Forelimb muscle (tissue), 1 donor: ENCODE results near the gene RALA. TPM values are rescaled to one million over a fixed set of nuclear protein-coding genes. Genes with fewer than 3 reads are reported as not detected.
A peak's percentile ranks its signal among the peaks of the same experiment; 100 is the strongest.
"Not testable (repeated sequence)": the region's sequence is repeated elsewhere in the genome, so short reads cannot be mapped to it uniquely, and the experiment has no call there.

Experiments
- DNase-seq: peaks from one replicate; pipeline ENCODE4 v3.0.0-alpha.2; 2013; ENCODE audit warnings: low read depth
- polyA plus RNA-seq: library from polyadenylated mRNA; unstranded; fragments of 120-200 nt; gene quantifications from one replicate; pipeline ENCODE4 v1.2.1, GENCODE V29; 2013; ENCODE audit not compliant: insufficient read length

Gene RALA
- polyA plus RNA-seq, 1 donor: 43.6 TPM

DNA sequence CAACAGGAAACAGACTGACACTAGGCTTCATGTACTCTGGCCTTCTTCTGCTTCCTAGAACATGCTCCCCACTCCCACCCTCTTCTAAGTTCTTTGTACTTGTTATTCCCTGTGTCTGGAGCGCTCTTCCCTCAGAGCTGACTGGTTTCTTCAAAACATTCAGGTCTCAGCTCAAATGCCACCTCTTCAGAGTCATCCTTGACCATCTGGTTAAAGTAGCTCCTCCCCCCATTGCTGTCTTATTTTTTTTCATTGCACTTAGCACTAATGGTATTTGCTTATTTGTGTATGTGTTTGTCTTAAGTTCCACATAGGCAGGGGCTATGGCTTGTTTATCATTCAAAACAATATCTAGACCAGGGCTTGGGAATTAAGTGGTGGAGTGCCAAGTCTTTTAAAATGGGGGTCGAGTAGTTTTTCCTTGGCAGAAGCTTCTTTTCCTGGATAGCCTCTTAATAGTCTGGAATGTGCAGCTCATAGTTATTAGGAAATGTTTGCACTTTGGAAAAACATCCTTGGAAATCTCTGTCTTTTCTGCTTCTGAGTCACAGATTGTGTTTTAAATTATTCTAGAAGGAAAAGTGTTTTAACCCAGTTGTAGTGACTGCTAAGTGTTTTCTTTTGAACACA, 60.0 kb downstream of the RALA start:
- no peak for DNase-seq

DNA sequence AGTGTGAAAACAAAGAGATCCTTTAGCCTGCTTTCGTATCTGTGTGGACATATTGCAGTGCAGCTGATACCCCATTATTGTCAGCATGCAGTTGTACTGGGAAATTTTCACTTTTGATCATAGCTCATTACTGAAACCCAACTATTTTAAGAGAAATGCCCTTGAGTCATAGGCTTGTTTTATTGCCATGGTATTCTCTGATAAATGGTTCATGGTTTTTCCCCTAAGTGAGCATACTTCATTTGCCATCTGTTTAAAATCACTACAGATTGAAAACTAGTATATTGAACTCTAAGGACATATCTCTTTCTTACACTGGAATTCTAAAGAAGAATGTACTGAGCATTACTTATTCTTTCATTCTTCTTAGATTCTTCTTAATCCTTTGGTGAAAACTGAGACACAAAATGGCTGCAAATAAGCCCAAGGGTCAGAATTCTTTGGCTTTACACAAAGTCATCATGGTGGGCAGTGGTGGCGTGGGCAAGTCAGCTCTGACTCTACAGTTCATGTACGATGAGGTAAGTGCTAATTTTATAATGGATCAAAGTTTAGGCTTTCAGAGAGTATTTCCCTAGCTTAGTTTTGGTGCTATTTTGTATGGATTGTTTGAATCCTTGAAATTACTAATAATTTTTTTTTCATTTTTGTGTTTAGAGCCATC, 63.0 kb downstream of the RALA start:
- no peak for DNase-seq

DNA sequence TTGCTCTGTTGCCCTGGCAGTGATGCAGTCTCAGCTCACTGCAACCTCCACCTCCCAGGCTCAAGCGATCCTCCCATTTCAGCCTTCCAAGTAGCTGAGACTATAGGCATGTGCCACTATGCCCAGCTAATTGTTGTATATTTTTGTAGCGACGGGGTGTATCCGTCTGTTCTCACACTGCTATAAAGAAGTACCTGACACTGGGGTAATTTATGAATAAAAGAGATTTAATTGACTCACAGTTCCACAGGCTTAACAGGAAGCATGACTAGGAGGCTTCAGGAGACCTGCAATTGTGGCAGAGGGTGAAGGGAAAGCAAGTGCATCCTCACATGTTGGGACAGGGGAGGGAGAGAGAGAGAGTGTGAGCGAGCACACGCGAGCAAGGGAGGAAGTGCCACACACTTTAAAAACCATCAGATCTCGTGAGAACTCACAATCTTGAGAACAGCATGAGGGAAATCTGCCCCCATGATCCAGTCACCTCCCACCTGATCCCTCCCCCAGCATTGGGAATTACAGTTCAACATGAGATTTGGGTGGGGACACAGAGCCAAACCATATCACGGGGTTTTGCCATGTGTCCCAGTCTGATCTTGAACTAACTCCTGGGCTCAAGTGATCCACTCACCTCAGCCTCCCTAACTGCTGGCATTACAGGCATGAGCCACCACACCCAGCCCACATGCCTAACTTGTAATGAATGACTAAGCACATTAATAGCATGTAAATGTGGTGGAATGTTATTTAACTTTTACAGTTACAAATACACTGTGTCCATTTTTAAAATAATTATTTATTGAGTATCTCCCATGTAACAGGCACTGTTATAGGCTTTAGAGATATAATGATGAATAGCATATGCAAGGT, 65.5 kb downstream of the RALA start:
- DNase-seq: no peak

DNA sequence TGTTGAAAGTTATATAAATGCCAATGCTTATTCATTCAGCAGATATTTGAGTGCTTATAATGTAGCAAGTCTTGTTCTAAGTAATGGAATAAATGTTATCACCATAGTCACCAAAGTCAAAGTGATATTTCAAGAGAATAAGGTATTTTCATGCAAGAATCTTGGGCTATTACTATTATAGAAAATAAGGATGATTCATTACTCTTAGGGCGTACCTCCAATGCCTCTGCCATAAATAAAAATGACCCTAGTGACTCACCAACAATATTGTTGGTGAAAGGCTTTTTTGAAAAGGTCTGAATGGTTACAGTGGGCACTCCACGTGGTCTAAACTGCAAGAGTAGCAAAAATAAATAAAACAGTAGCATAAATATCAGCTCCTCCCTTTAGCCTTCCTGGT, 68.4 kb downstream of the RALA start:
- no peak for DNase-seq

DNA sequence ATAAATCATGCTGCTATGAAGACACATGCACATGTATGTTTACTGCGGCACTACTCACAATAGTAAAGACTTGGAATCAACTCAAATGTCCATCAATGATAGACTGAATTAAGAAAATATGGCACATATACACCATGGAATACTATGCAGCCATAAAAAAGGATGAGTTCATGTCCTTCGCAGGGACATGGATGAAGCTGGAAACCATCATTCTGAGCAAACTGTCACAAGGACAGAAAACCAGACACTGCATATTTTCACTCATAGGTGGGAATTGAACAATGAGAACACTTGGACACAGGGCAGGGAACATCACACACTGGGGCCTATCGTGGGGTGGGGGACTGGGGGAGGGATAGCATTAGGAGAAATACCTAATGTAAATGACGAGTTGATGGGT, 69.7 kb downstream of the RALA start:
- DNase-seq: not testable (repeated sequence)

DNA sequence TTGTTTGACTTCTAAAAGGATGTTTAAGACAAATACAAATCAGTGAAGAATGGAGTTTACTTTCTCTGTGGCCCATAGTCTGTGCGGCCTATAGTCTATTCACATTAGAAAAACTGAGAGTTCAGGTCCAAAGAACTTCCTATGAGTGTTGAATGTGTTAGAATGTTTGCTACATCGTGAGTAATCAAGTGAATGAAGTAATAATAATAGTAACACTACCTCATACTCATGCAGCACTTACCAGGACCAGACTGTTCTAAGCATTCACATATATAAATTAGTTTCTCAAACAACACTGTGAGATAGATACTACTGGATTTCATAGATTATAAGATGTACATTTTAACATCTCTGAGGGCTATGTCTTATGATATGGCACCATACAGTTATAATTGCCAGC, 70.4 kb downstream of the RALA start:
- DNase-seq: no peak

DNA sequence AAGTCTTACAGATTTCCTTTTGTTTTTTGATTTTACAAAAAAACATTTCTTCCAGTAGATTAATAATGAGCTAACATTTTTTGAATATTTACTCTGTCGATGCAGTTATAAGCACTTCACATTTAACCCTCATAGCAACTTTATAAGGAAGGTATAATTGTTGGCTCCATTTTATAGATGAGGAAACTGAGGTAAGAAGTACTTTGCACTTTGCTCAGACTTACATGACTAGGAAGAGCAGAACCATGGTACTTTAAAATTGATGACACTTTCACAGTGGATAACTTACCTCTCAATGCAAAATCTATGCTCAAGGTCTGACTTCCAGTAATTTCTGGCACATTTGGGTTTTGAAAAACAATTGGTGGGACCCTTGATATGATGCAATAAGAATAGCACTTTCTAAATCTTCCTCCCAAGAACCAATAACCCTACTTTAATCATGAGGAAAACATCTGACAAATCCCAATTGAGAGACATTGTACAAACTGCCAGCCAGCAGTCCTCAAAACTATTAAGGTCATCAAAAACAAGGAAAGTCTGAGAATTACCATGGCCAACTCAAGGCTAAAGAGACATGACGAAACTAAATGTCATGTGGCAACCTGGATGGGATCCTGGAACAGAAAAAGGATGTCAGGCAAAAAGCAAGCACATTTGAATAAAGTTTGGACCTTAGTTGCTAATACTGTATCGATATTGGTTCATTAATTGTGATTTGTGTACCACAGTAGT, 72.6 kb downstream of the RALA start:
- no peak for DNase-seq

DNA sequence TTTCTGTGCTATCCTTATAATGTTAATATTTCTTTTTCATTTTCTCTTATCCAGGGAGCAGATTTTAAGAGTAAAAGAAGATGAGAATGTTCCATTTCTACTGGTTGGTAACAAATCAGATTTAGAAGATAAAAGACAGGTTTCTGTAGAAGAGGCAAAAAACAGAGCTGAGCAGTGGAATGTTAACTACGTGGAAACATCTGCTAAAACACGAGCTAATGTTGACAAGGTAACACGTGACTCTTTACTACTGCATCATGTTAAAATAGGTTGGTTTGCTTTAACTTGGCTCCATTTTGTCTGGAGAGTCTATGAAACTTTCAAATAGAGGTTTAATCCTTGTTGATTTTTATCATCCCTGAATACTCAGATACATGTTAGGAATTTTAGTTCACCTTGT, 73.3 kb downstream of the RALA start:
- no peak for DNase-seq

DNA sequence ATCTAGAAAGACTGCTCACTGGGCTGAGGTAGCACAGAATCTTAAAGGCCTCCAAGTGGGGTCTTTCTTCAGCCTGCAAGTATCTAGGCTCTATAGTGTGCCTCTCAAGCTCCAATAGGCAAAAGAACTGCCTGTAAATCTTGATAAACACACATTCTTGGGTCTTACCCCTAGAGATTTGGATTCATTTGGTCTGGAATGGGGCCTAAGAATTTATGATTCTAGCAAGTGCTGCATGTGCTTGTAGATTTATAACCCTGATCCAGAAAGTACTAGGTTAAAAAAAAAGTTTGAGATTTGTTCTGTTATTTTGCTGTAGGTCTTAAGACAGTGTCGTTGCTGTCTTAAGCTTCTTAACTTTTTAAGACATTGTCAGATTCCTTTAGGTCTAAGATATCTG, 74.1 kb downstream of the RALA start:
- no peak for DNase-seq

DNA sequence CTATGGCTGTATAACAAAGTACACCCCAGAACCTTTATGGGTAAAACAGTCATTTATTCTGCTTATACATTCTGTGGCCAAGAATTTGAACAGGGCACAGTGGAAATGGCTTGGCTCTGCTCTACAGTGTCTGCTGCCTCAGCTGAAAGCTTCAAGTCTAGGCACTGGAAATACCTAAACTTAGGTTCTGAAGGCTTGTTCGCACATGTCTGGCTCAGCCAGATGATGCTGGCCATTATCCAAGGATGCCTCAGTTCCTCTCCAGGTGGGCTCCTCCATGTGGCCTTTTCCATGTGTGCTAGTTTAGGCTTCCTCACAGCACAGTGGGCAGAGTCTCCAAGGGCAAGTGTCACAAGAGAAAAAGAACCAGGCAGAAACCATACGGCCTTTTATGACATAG, 76.8 kb downstream of the RALA start:
- DNase-seq: no peak

DNA sequence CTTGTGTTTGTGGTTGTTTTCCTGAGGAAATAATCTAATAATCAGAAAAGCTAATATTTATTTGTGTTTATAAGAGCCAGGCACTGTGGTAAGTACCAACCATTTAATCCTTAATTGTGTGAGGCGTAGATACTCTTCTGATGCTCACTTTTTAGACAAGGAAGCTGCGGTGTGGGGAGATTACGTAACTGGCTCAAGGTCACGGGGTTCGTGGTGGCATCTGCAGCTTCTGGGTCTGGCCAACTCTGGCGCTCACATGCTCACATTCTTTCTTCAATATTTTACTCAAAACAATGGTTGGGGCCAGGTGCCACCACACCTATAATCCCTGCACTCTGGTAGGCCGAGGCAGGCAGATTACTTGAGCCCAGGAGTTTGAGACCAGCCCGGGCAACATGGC, 77.6 kb downstream of the RALA start:
- no peak for DNase-seq

DNA sequence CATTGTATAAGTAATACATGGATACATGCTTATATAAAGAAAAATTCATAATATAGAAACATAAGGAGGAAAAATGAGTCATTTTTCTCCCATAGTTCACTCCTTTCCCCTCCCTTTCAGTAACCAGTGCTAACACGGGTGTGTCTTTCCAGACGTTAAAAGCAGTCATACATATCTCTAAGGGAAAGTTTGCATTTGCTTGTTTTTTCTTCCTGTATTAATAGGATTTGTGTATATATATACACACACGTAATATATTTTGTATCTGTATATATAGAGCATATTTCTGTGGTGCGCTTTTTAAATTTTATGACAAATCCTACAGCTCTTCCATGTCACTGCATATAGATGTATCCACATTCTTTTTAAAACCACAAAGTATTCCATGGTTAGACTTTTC, 78.8 kb downstream of the RALA start:
- no peak for DNase-seq

DNA sequence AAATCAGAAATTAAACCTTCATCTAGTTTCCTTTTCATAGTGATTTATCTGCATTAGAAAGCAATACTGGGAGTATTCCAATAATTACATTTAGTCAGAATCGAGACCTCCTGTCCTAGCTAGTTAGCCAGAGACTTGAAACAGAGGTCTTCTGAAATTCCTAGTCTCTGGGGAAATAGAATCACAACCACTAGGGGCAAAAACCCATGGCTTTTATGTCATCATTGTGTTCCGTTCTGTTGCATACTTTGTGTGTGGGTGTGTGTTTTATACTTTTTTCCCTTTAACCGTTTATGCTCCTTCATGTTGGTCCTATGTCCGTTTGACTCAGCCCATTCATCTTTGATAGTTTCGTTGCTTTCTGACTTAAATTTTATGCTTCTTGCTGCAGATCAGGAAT, 79.8 kb downstream of the RALA start:
- DNase-seq: no peak

DNA sequence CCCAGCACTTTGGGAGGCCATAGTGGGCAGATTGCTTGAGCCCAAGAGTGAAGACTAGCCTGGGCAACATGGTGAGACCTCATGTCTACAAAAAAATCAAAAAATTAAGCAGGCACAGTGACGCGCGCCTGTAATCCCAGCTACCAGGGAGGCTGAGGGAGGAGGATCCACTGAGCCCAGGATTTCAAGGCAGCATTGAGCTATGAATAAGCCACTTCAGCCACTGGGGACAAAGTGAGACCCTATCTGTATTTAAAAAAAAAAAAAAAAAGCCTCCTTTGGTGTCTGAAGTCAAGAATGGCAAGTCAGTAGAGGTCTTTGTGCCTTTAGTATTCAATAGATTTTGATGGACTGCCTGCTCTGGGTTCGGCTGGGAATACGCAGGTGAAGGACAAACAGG, 85.7 kb downstream of the RALA start:
- DNase-seq: no peak

DNA sequence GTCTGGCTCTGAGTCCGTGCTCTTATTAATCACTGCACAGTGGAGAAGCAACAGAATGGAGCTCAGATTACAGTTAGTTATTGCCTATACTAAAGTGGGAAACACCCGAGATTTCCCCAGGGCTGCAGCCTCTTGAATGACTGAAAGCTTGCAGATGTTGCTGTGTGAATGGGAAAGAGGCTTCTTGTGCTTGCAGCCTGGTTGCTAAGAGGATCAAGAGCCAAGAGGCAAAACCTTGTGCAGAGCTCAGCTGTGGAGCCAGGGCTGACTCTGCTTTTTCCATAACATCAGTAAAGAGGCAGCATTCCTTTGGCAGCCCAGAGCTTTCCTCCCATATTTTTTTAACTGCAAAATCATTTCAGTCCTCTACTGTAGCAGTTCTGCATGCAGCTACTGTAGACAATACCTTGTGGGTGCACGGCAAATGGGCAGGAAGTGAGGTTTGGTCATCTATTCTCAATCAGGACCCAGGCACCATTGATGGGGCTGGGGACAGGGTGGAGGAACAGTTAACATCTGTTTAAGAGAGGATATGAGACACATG, 86.5 kb downstream of the RALA start:
- DNase-seq: peak; percentile 99

DNA sequence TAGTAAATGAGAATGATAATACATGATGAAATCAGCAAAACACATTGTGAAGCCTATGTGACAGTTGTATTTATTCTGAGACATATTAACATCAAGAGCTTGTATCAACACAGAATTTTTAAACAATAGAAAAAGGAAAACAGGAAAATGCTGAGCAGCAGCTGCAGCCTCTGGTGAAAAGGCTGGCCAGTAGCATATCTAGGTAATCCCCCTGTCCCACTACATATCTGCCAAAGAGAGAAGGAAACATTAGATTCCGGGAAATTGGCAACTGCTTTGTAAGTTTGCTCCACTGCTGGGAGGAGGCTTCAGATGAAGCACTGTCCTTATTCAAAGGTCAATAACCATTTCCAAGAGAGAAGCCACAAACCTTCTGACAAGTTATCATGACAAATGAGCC, 89.4 kb downstream of the RALA start:
- no peak for DNase-seq

DNA sequence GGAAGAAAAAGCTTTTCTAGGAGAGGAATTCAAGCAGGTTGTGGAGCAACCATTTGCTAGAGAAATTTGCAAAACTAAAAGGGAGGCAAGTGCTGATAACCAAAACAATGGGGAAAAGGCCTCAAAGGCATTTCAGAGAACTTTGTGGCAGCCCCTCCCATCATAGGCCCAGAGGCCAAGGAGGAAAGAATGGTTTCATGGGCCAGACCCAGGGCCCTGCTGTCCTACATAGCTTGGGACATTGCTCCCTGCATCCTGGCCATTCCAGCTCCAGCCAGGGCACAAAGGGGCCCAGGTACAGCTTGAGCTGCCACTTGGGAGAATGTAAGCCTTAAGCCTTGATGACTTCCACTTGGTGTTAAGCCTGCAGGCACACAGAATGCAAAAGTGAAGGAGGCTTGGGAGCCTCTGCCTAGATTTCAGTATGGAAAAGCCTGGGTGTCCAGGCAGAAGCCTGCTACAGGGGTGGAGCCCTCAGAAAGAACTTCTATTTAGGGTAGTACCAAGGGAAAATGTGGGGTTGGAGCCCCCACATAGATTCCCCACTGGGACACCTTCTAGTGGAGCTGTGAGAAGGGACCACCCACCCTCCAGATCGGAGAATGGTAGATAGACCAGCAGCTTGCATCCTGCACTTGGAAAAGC, 91.2 kb downstream of the RALA start:
- DNase-seq: no peak

DNA sequence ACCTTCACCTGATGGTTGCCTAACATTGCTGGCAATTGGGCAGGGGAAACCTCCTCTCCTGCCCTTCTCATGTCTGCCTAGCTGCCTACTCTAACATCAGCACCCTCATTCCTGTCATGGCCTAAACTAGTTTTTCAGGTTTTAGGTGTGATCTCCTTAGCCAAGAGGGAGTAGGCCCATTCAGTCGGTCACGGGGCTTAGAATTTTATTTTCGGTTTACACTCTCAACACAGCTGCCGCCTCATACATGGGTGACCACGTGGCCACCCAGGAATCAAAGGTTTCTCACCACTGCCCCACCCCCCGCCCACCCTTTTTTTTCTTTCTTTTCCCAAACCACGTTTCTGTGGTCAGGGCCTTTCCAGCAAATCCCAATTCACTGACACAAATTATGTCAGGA, 97.2 kb downstream of the RALA start:
- DNase-seq: no peak

DNA sequence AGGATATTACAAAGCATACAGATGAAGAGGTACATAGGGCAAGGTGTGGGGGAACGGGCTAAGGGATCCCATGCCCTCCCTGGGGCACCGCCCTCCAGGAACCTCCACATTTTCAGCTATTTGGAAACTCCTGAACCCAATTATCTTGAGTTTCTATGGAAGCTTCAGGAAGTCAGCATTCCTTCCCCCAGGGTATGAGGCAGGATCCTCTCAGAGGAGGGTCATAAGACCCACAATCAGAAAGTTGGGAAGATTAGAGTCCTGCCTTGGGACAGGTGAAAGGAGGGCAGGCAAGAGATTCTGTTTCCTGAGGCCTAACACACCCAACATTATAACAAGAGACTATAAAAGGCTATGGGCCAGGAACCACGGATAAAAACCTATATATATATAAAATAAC, 98.0 kb downstream of the RALA start:
- no peak for DNase-seq

DNA sequence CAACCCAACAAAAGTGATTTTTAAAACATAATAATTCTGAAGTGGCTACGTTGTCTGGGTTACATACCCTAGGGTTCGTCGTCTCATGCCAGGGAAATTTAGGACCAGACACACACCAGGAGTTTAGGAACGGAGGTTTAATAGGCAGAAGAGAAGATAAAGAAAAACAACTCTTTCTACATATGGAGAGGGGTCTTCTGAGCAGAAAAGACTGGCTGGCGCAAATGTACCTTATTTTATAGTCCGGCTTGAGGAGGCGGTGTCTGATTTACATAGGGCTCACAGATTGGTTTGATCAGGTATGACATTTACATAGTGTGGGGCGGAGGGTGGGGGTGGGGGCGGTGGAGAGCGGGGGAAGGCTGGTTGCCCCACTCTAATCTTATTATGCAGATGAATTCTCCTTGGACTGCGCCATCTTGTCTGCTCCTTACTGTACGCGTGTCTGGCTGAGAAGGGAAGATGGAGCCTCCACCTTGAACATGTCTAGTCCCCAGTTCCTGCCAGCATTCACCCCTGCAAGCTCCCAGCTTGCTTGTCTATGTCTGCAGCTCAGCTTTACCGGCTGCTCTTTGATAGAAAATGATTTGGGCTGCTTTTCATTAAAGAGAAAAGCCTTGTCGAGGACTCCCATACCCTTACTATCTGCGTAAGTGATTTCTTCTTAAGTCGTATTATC, 98.7 kb downstream of the RALA start:
- no peak for DNase-seq
